Measurements from ENCODE around the gene FAM124A.

The FAM124A gene

GRCh38 chr13:51292000-51292565, 69.9 kb downstream of the FAM124A start:
- no peak overlapping the region for H3K4ac ChIP-seq (ENCODE audit: low read depth, low read length)

GRCh38 chr13:51297556-51297955, 75.4 kb downstream of the FAM124A start:
- Histone ChIP-seq H3K9ac (ENCODE audit: low read length) (no peak overlapping the region), H3K56ac (ENCODE audit: low read length) (no peak overlapping the region), H3K27ac (ENCODE audit: low read depth, low read length) (no peak overlapping the region), H3K23ac (ENCODE audit: low read length) (no peak overlapping the region), H3K4ac (ENCODE audit: low read depth, low read length) (no peak overlapping the region), H2AK5ac (ENCODE audit: low read length) (no peak overlapping the region), H3K4me2 (ENCODE audit: low read length) (no peak overlapping the region), H3K27me3 (ENCODE audit: insufficient read depth, low read length, poor library complexity) (no peaks in the 10 kb centered on the region), H4K8ac (ENCODE audit: low read depth, low read length) (no peak overlapping the region), H3K36me3 (ENCODE audit: control insufficient read depth, insufficient read depth, low read length) (no peaks in the 10 kb centered on the region), H2BK120ac (ENCODE audit: low read depth, low read length) (no peak overlapping the region), H4K5ac (ENCODE audit: low read length) (no peak overlapping the region), H3K79me1 (ENCODE audit: low read length) (no peaks in the 10 kb centered on the region), H3K4me3 (ENCODE audit: low read length) (no peak overlapping the region), H3K4me1 (ENCODE audit: control insufficient read depth, low read depth, low read length) (no peaks in the 10 kb centered on the region), H2BK15ac (replicated peaks; ENCODE audit: low read depth) (no peak overlapping the region), H3K79me2 (ENCODE audit: control insufficient read depth, insufficient read depth, low read length) (no peaks in the 10 kb centered on the region), H2BK5ac (ENCODE audit: low read length) (no peak overlapping the region), H3K18ac (ENCODE audit: low read length) (no peak overlapping the region)
- WGBS (ENCODE audit: extremely low coverage, insufficient coverage, low lambda C conversion rate): no CpG with 5 or more reads among the region's 2 CpGs
- peak; percentile 44 for DNase-seq

More at GRCh38 chr13:51292000-51292565, 69.9 kb downstream of the FAM124A start:
- no peaks in the 10 kb centered on the region for H3K27me3 ChIP-seq (ENCODE audit: insufficient read depth, low read length, poor library complexity)
- H3K79me2 ChIP-seq (ENCODE audit: control insufficient read depth, insufficient read depth, low read length): no peaks in the 10 kb centered on the region
- H2BK120ac ChIP-seq (ENCODE audit: low read depth, low read length): no peak overlapping the region
- no peaks in the 10 kb centered on the region for H3K79me1 ChIP-seq (ENCODE audit: low read length)
- H2AK5ac ChIP-seq (ENCODE audit: low read length): no peak overlapping the region
- no peak overlapping the region for H3K4me3 ChIP-seq (ENCODE audit: low read length)
- no peak overlapping the region for H3K18ac ChIP-seq (ENCODE audit: low read length)
- no peaks in the 10 kb centered on the region for H3K4me1 ChIP-seq (ENCODE audit: control insufficient read depth, low read depth, low read length)
- no peaks in the 10 kb centered on the region for H3K36me3 ChIP-seq (ENCODE audit: control insufficient read depth, insufficient read depth, low read length)
- H3K23ac ChIP-seq (ENCODE audit: low read length): no peak overlapping the region
- H4K8ac ChIP-seq (ENCODE audit: low read depth, low read length): no peak overlapping the region
- H3K56ac ChIP-seq (ENCODE audit: low read length): no peak overlapping the region
- H3K9ac ChIP-seq (ENCODE audit: low read length): no peak overlapping the region
- H2BK15ac ChIP-seq (replicated peaks; ENCODE audit: low read depth): no peak overlapping the region
- WGBS (ENCODE audit: extremely low coverage, insufficient coverage, low lambda C conversion rate): no CpG with 5 or more reads among the region's 6 CpGs
- no peak overlapping the region for H3K4me2 ChIP-seq (ENCODE audit: low read length)
- H3K27ac ChIP-seq (ENCODE audit: low read depth, low read length): no peak overlapping the region
- no peak overlapping the region for H2BK5ac ChIP-seq (ENCODE audit: low read length)
- no peak overlapping the region for H4K5ac ChIP-seq (ENCODE audit: low read length)
- no peak for DNase-seq

GRCh38 chr13:51298812-51299211, 76.6 kb downstream of the FAM124A start:
- H3K36me3 ChIP-seq (ENCODE audit: control insufficient read depth, insufficient read depth, low read length): no peaks in the 10 kb centered on the region
- DNase-seq: peak; percentile 43
- H3K4me2 ChIP-seq (ENCODE audit: low read length): no peak overlapping the region
- H3K79me2 ChIP-seq (ENCODE audit: control insufficient read depth, insufficient read depth, low read length): no peaks in the 10 kb centered on the region
- H2BK15ac ChIP-seq (replicated peaks; ENCODE audit: low read depth): no peak overlapping the region
- H2BK120ac ChIP-seq (ENCODE audit: low read depth, low read length): no peak overlapping the region
- H3K27ac ChIP-seq (ENCODE audit: low read depth, low read length): no peak overlapping the region
- H3K4me3 ChIP-seq (ENCODE audit: low read length): no peak overlapping the region
- no peaks in the 10 kb centered on the region for H3K4me1 ChIP-seq (ENCODE audit: control insufficient read depth, low read depth, low read length)
- no peak overlapping the region for H3K4ac ChIP-seq (ENCODE audit: low read depth, low read length)
- no peak overlapping the region for H2AK5ac ChIP-seq (ENCODE audit: low read length)
- H3K18ac ChIP-seq (ENCODE audit: low read length): no peak overlapping the region
- WGBS (ENCODE audit: extremely low coverage, insufficient coverage, low lambda C conversion rate): no CpG with 5 or more reads among the region's 1 CpG
- no peaks in the 10 kb centered on the region for H3K27me3 ChIP-seq (ENCODE audit: insufficient read depth, low read length, poor library complexity)
- H2BK5ac ChIP-seq (ENCODE audit: low read length): no peak overlapping the region
- H3K56ac ChIP-seq (ENCODE audit: low read length): peak overlapping the region; percentile 59
- H4K5ac ChIP-seq (ENCODE audit: low read length): peak overlapping the region; percentile 59
- H3K79me1 ChIP-seq (ENCODE audit: low read length): no peaks in the 10 kb centered on the region
- H3K23ac ChIP-seq (ENCODE audit: low read length): no peak overlapping the region
- H4K8ac ChIP-seq (ENCODE audit: low read depth, low read length): no peak overlapping the region
- H3K9ac ChIP-seq (ENCODE audit: low read length): no peak overlapping the region

- H3K27me3 ChIP-seq (ENCODE audit: insufficient read depth, low read length, poor library complexity): no peaks in the 10 kb centered on the region
- H3K23ac ChIP-seq (ENCODE audit: low read length): no peak overlapping the region
- no peaks in the 10 kb centered on the region for H3K4me1 ChIP-seq (ENCODE audit: control insufficient read depth, low read depth, low read length)
- DNase-seq: no peak
- no peak overlapping the region for H3K18ac ChIP-seq (ENCODE audit: low read length)
- WGBS (ENCODE audit: extremely low coverage, insufficient coverage, low lambda C conversion rate): no CpG with 5 or more reads among the region's 2 CpGs
- H3K27ac ChIP-seq (ENCODE audit: low read depth, low read length): no peak overlapping the region
- H3K56ac ChIP-seq (ENCODE audit: low read length): no peak overlapping the region
- no peak overlapping the region for H2BK5ac ChIP-seq (ENCODE audit: low read length)
- no peak overlapping the region for H4K5ac ChIP-seq (ENCODE audit: low read length)
- H4K8ac ChIP-seq (ENCODE audit: low read depth, low read length): no peak overlapping the region
- no peak overlapping the region for H2BK15ac ChIP-seq (replicated peaks; ENCODE audit: low read depth)
- no peak overlapping the region for H3K4me3 ChIP-seq (ENCODE audit: low read length)
- no peak overlapping the region for H3K4me2 ChIP-seq (ENCODE audit: low read length)
- H2AK5ac ChIP-seq (ENCODE audit: low read length): no peak overlapping the region
- no peak overlapping the region for H3K4ac ChIP-seq (ENCODE audit: low read depth, low read length)
- no peaks in the 10 kb centered on the region for H3K79me2 ChIP-seq (ENCODE audit: control insufficient read depth, insufficient read depth, low read length)
- no peak overlapping the region for H2BK120ac ChIP-seq (ENCODE audit: low read depth, low read length)
- no peak overlapping the region for H3K9ac ChIP-seq (ENCODE audit: low read length)
- H3K36me3 ChIP-seq (ENCODE audit: control insufficient read depth, insufficient read depth, low read length): no peaks in the 10 kb centered on the region
- no peaks in the 10 kb centered on the region for H3K79me1 ChIP-seq (ENCODE audit: low read length)
These were observed 80.9 kb downstream of the FAM124A start for GRCh38 chr13:51303063-51303552.

GRCh38 chr13:51303882-51304281, 81.7 kb downstream of the FAM124A start:
- no peak for DNase-seq
- no peak overlapping the region for H3K4ac ChIP-seq (ENCODE audit: low read depth, low read length)

More at GRCh38 chr13:51303882-51304281, 81.7 kb downstream of the FAM124A start:
- Histone ChIP-seq H3K27me3 (ENCODE audit: insufficient read depth, low read length, poor library complexity) (no peaks in the 10 kb centered on the region), H2BK5ac (ENCODE audit: low read length) (no peak overlapping the region), H3K56ac (ENCODE audit: low read length) (no peak overlapping the region), H3K79me2 (ENCODE audit: control insufficient read depth, insufficient read depth, low read length) (no peaks in the 10 kb centered on the region), H3K4me3 (ENCODE audit: low read length) (no peak overlapping the region), H2AK5ac (ENCODE audit: low read length) (no peak overlapping the region), H3K23ac (ENCODE audit: low read length) (no peak overlapping the region), H3K36me3 (ENCODE audit: control insufficient read depth, insufficient read depth, low read length) (no peaks in the 10 kb centered on the region), H3K9ac (ENCODE audit: low read length) (no peak overlapping the region), H3K18ac (ENCODE audit: low read length) (no peak overlapping the region), H3K4me2 (ENCODE audit: low read length) (no peak overlapping the region), H4K8ac (ENCODE audit: low read depth, low read length) (no peak overlapping the region), H2BK15ac (replicated peaks; ENCODE audit: low read depth) (no peak overlapping the region), H3K27ac (ENCODE audit: low read depth, low read length) (no peak overlapping the region), H3K4me1 (ENCODE audit: control insufficient read depth, low read depth, low read length) (no peaks in the 10 kb centered on the region), H2BK120ac (ENCODE audit: low read depth, low read length) (no peak overlapping the region), H3K79me1 (ENCODE audit: low read length) (no peaks in the 10 kb centered on the region), H4K5ac (ENCODE audit: low read length) (no peak overlapping the region)

Measured in mesendoderm (in vitro differentiated cells).